ENCODE results near the gene TANK.
A peak's percentile ranks its signal among the peaks of the same experiment; 100 is the strongest.
"Not testable (repeated sequence)": the region's sequence is repeated elsewhere in the genome, so short reads cannot be mapped to it uniquely, and the experiment has no call there.

The TANK gene

GRCh38 chr2:161233858-161234431, 73.7 kb downstream of the TANK start:
- DNase-seq: no peak

- DNase-seq: no peak
These were observed 74.4 kb downstream of the TANK start for GRCh38 chr2:161234627-161235026.

- peak; percentile 59 to 68 for DNase-seq
These were observed 77.4 kb downstream of the TANK start for GRCh38 chr2:161237392-161238264.

- peak in 1 of 2 experiments; percentile 30 for DNase-seq
These were observed 78.0 kb downstream of the TANK start for GRCh38 chr2:161238265-161238559.

- DNase-seq: peak; percentile 64 to 75
These were observed 78.5 kb downstream of the TANK start for GRCh38 chr2:161238560-161239325.

GRCh38 chr2:161239326-161240109, 79.3 kb downstream of the TANK start:
- DNase-seq: no peak

GRCh38 chr2:161241894-161242293, 81.7 kb downstream of the TANK start:
- DNase-seq: no peak

GRCh38 chr2:161243312-161243711, 83.1 kb downstream of the TANK start:
- DNase-seq: peak in 1 of 2 experiments; percentile 30

GRCh38 chr2:161243905-161244304, 83.7 kb downstream of the TANK start:
- peak in 1 of 2 experiments; percentile 42 for DNase-seq

GRCh38 chr2:161244387-161245260, 84.4 kb downstream of the TANK start:
- peak; percentile 78 to 79 for DNase-seq

- DNase-seq: no peak
These were observed 85.0 kb downstream of the TANK start for GRCh38 chr2:161245261-161245553.

GRCh38 chr2:161245671-161246070, 85.4 kb downstream of the TANK start:
- no peak for DNase-seq

- no peak for DNase-seq
These were observed 86.1 kb downstream of the TANK start for GRCh38 chr2:161246281-161246680.

- no peak for DNase-seq
These were observed 90.7 kb downstream of the TANK start for GRCh38 chr2:161250864-161251436.

GRCh38 chr2:161257123-161257952, 97.1 kb downstream of the TANK start:
- no peak for DNase-seq

GRCh38 chr2:161265874-161266273, 105.6 kb downstream of the TANK start:
- no peak for DNase-seq

GRCh38 chr2:161269111-161269510, 108.9 kb downstream of the TANK start:
- no peak for DNase-seq

- peak in 1 of 2 experiments; percentile 27 for DNase-seq
These were observed 113.0 kb downstream of the TANK start for GRCh38 chr2:161273038-161273760.

GRCh38 chr2:161278564-161279229, 118.5 kb downstream of the TANK start:
- DNase-seq: not testable (repeated sequence)

All from activated T-cell treated with anti-CD3 and anti-CD28 coated beads, Interleukin-2, amount 50 U/mL, for 48 hours (primary cell).